Posterior cingulate gyrus (tissue), 11 donors: ENCODE results near the gene CHD2.

Experiments
- DNase-seq, 10 donors: peaks; one replicate each; pipeline versions ENCODE4 v3.0.0 to v3.0.0-alpha.2; 2020 to 2021; ENCODE audit warnings: mixed read lengths in 3 of 10
- intact Hi-C: fragments of 100-400 bp; cut with DNase I; formaldehyde crosslinking; loops from one replicate; pipeline ENCODE4 v1.15.1; 2023

CHD2 gene

GRCh38 chr15:92884436-92885223 lies 15.5 kb upstream of the CHD2 start:
- DNase-seq: no peak
- intact Hi-C loops: no loop called here

- DNase-seq: no peak
- intact Hi-C loops: no loop called here
Observed at GRCh38 chr15:92885224-92886041, 14.7 kb upstream of the CHD2 start.

GRCh38 chr15:92886042-92886537 lies 14.0 kb upstream of the CHD2 start:
- DNase-seq: no peak
- intact Hi-C loops: no loop called here

- intact Hi-C loops: no loop called here
Observed at GRCh38 chr15:92886815-92887214, 13.3 kb upstream of the CHD2 start.

GRCh38 chr15:92887869-92888268 lies 12.3 kb upstream of the CHD2 start:
- intact Hi-C loops: no loop called here
- no peak for DNase-seq

More at GRCh38 chr15:92886815-92887214, 13.3 kb upstream of the CHD2 start:
- no peak for DNase-seq

- no peak for DNase-seq
- intact Hi-C loops: no loop called here
Observed at GRCh38 chr15:92889390-92890107, 10.6 kb upstream of the CHD2 start.

- intact Hi-C loops: no loop called here
- DNase-seq: no peak
Observed at GRCh38 chr15:92891533-92892200, 8.5 kb upstream of the CHD2 start.

- intact Hi-C loops: no loop called here
- DNase-seq: no peak
Observed at GRCh38 chr15:92892201-92892555, 7.9 kb upstream of the CHD2 start.

- no peak for DNase-seq
- intact Hi-C loops: no loop called here
Observed at GRCh38 chr15:92893200-92893599, 6.9 kb upstream of the CHD2 start.

GRCh38 chr15:92896561-92896960 lies 3.6 kb upstream of the CHD2 start:
- no peak for DNase-seq
- intact Hi-C loops: no loop called here

- intact Hi-C loops: no loop called here
Observed at GRCh38 chr15:92897620-92898019, 2.5 kb upstream of the CHD2 start.

GRCh38 chr15:92898988-92899582 lies 1.0 kb upstream of the CHD2 start:
- intact Hi-C loops: no loop called here
- DNase-seq: no peak

More at GRCh38 chr15:92897620-92898019, 2.5 kb upstream of the CHD2 start:
- DNase-seq: no peak

GRCh38 chr15:92899601-92899947 lies 550 bp upstream of the CHD2 start:
- intact Hi-C loops: no loop called here
- no peak for DNase-seq

- intact Hi-C loops: no loop called here
- no peak for DNase-seq
Observed at GRCh38 chr15:92900731-92901071, 577 bp downstream of the CHD2 start.

GRCh38 chr15:92901072-92901761 lies 1.1 kb downstream of the CHD2 start:
- no peak for DNase-seq
- intact Hi-C loops: no loop called here

GRCh38 chr15:92901995-92902394 lies 1.9 kb downstream of the CHD2 start:
- intact Hi-C loops: no loop called here

GRCh38 chr15:92902737-92903593 lies 2.8 kb downstream of the CHD2 start:
- intact Hi-C loops: no loop called here
- no peak for DNase-seq

More at GRCh38 chr15:92901995-92902394, 1.9 kb downstream of the CHD2 start:
- no peak for DNase-seq

GRCh38 chr15:92903631-92903965 lies 3.5 kb downstream of the CHD2 start:
- intact Hi-C loops: no loop called here

More at GRCh38 chr15:92903631-92903965, 3.5 kb downstream of the CHD2 start:
- DNase-seq: no peak
